Measurements from ENCODE around the gene MYCBPAP. TPM values are rescaled to one million over a fixed set of nuclear protein-coding genes. Genes with fewer than 3 reads are reported as not detected.

MYCBPAP gene
- total RNA-seq, 1 experiment from 2014 or later = 2.7 TPM

- DNase-seq = peak in 1 of 2 experiments; percentile 68
- H3K4me1 Mint-ChIP-seq (ENCODE audit: low read depth, unreplicated experiment) = no peaks in the 10 kb centered on the region
- Histone ChIP-seq H3K4me1 (no peaks in the 10 kb centered on the region), H3K9me3 (no peaks in the 10 kb centered on the region), H3K27me3 (replicated peaks; ENCODE audit: control insufficient read depth, insufficient read depth, low read length) (no peaks in the 10 kb centered on the region), H3K36me3 (ENCODE audit: control insufficient read depth, insufficient read depth, low read length) (no peaks in the 10 kb centered on the region), H3K4me3 (ENCODE audit: low read depth, low read length) (no peak overlapping the region)
- CTCF ChIA-PET = interaction anchor here (0.8 to 3.5 kb wide), 7 partner anchors 15 to 73 kb away, joined by 3 to 15 read pairs (median 5); partner anchors contain the start of gene CACNA1G
- TF ChIP-seq CTCF (IDR thresholded peaks at IDR 0.05; ENCODE audit: insufficient read depth in 1 of 2, low read depth in 1 of 2, low read length in 1 of 2, severe bottlenecking in 1 of 2, unreplicated experiment in 1 of 2) = peak; percentile 36 to 39
- no peaks in the 10 kb centered on the region for H3K9me3 Mint-ChIP-seq (ENCODE audit: unreplicated experiment)
- BruUV-seq (replicated peaks) = no TSS peak
- H3K4me3 Mint-ChIP-seq (ENCODE audit: unreplicated experiment) = no peak overlapping the region
- no peak overlapping the region for H3K27ac Mint-ChIP-seq (ENCODE audit: unreplicated experiment)
- peaks cover 2% of the 10 kb centered on the region for H3K27me3 Mint-ChIP-seq (ENCODE audit: insufficient read depth, unreplicated experiment)
- POLR2A ChIA-PET = interaction anchor here (0.5 to 1.1 kb wide), 2 partner anchors 60 to 144 kb away, joined by 3 read pairs; partner anchors contain the start of gene LUC7L3
- no peaks in the 10 kb centered on the region for H3K36me3 Mint-ChIP-seq (ENCODE audit: insufficient read depth, unreplicated experiment)
- intact Hi-C loops (cut with micrococcal nuclease; ENCODE audit: unreplicated experiment) = no loop called here
These were observed 67.5 kb downstream of the MYCBPAP start for GRCh38 chr17:50575581-50576210.

- TF ChIP-seq CTCF (IDR thresholded peaks at IDR 0.05; ENCODE audit: insufficient read depth in 1 of 2, low read depth in 1 of 2, low read length in 1 of 2, severe bottlenecking in 1 of 2, unreplicated experiment in 1 of 2) = no peak
- intact Hi-C loops (cut with micrococcal nuclease; ENCODE audit: unreplicated experiment) = no loop called here
- no peaks in the 10 kb centered on the region for H3K4me1 ChIP-seq
- no peak overlapping the region for H3K4me3 Mint-ChIP-seq (ENCODE audit: unreplicated experiment)
- peaks cover 2% of the 10 kb centered on the region for H3K27me3 Mint-ChIP-seq (ENCODE audit: insufficient read depth, unreplicated experiment)
- no peaks in the 10 kb centered on the region for H3K4me1 Mint-ChIP-seq (ENCODE audit: low read depth, unreplicated experiment)
- POLR2A ChIA-PET = no interaction called here
- CTCF ChIA-PET = interaction anchor here (1.2 to 3.5 kb wide), 4 partner anchors 16 to 51 kb away, joined by 3 to 15 read pairs (median 10); partner anchors contain the start of gene CACNA1G
- H3K9me3 Mint-ChIP-seq (ENCODE audit: unreplicated experiment) = no peaks in the 10 kb centered on the region
- BruUV-seq (replicated peaks) = no TSS peak
- no peak for DNase-seq
- peaks cover 1% of the 10 kb centered on the region; the same call in 1 of the 2 replicates for H3K9me3 ChIP-seq
- H3K27ac Mint-ChIP-seq (ENCODE audit: unreplicated experiment) = no peak overlapping the region
- no peaks in the 10 kb centered on the region for H3K27me3 ChIP-seq (replicated peaks; ENCODE audit: control insufficient read depth, insufficient read depth, low read length)
- no peaks in the 10 kb centered on the region for H3K36me3 Mint-ChIP-seq (ENCODE audit: insufficient read depth, unreplicated experiment)
- no peaks in the 10 kb centered on the region for H3K36me3 ChIP-seq (ENCODE audit: control insufficient read depth, insufficient read depth, low read length)
- H3K4me3 ChIP-seq (ENCODE audit: low read depth, low read length) = no peak overlapping the region
These were observed 68.6 kb downstream of the MYCBPAP start for GRCh38 chr17:50576864-50577263.

GRCh38 chr17:50577451-50577954, 69.3 kb downstream of the MYCBPAP start:
- peaks cover 3% of the 10 kb centered on the region; the same call in 1 of the 2 replicates for H3K9me3 ChIP-seq

More at GRCh38 chr17:50577451-50577954, 69.3 kb downstream of the MYCBPAP start:
- CTCF ChIA-PET = interaction anchor here (1.5 kb wide), 1 partner anchor 30 kb away, joined by 6 read pairs; the partner anchor contains the start of gene SPATA20
- DNase-seq = no peak
- Histone ChIP-seq H3K36me3 (ENCODE audit: control insufficient read depth, insufficient read depth, low read length) (no peaks in the 10 kb centered on the region), H3K4me3 (ENCODE audit: low read depth, low read length) (no peak overlapping the region), H3K4me1 (no peaks in the 10 kb centered on the region), H3K27me3 (replicated peaks; ENCODE audit: control insufficient read depth, insufficient read depth, low read length) (no peaks in the 10 kb centered on the region)
- intact Hi-C loops (cut with micrococcal nuclease; ENCODE audit: unreplicated experiment) = no loop called here
- H3K4me1 Mint-ChIP-seq (ENCODE audit: low read depth, unreplicated experiment) = no peaks in the 10 kb centered on the region
- BruUV-seq (replicated peaks) = no TSS peak
- H3K27ac Mint-ChIP-seq (ENCODE audit: unreplicated experiment) = no peak overlapping the region
- no peak overlapping the region for H3K4me3 Mint-ChIP-seq (ENCODE audit: unreplicated experiment)
- no peaks in the 10 kb centered on the region for H3K36me3 Mint-ChIP-seq (ENCODE audit: insufficient read depth, unreplicated experiment)
- H3K27me3 Mint-ChIP-seq (ENCODE audit: insufficient read depth, unreplicated experiment) = peaks cover 2% of the 10 kb centered on the region
- POLR2A ChIA-PET = no interaction called here
- H3K9me3 Mint-ChIP-seq (ENCODE audit: unreplicated experiment) = no peaks in the 10 kb centered on the region
- no peak for TF ChIP-seq CTCF (IDR thresholded peaks at IDR 0.05; ENCODE audit: insufficient read depth in 1 of 2, low read depth in 1 of 2, low read length in 1 of 2, severe bottlenecking in 1 of 2, unreplicated experiment in 1 of 2)
